H1 (cell line): ENCODE measurements around the gene SWI5. TPM values are rescaled to one million over a fixed set of nuclear protein-coding genes. Genes with fewer than 3 reads are reported as not detected.
A peak's percentile ranks its signal among the peaks of the same experiment; 100 is the strongest.

Experiments
- CTCF ChIA-PET: fragments of 300-600 bp; sonication (Branson Sonifier 250); formaldehyde crosslinking; loops from one replicate; lab custom pipeline; 2021; ENCODE audit not compliant: partially characterized antibody; lab: Charles Lee
- POLR2A ChIA-PET: fragments of 300-600 bp; sonication (Branson Sonifier 250); formaldehyde crosslinking; loops from one replicate; lab custom pipeline; 2021; ENCODE audit warnings: inconsistent platforms; ENCODE audit not compliant: partially characterized antibody; lab: Charles Lee
- DNase-seq, 2 experiments: peaks; one replicate each; pipeline versions ENCODE4 v3.0.0 to v3.0.0-alpha.2; 2010 to 2022; ENCODE audit warnings: low spot score in 2 of 2, low read depth in 1 of 2, mixed read lengths in 1 of 2
- FAIRE-seq: peaks from 2 replicates; lab custom pipeline; 2011; peaks lifted over from hg19 to GRCh38; lab: Jason Lieb, UNC
- H2AFZ ChIP-seq: 2 replicates; pipeline ENCODE4 v1.8.1; 2012; ENCODE audit warnings: low read length, inconsistent platforms
- H2AK5ac ChIP-seq: 2 replicates; pipeline ENCODE4 v1.6.1; 2013; ENCODE audit warnings: low read depth, low read length
- H2BK120ac ChIP-seq: replicated peaks from 2 replicates; pipeline ENCODE3; 2013; ENCODE audit warnings: low read depth, low read length, inconsistent platforms
- H2BK12ac ChIP-seq: 2 replicates; pipeline ENCODE4 v1.6.1; 2013; ENCODE audit warnings: low read depth, low read length
- H2BK15ac ChIP-seq: 2 replicates; pipeline ENCODE4 v1.6.1; 2013; ENCODE audit warnings: low read length
- H2BK20ac ChIP-seq: 2 replicates; pipeline ENCODE4 v1.6.1; 2013; ENCODE audit warnings: low read length
- H2BK5ac ChIP-seq: 2 replicates; pipeline ENCODE4 v1.6.1; 2013; ENCODE audit warnings: low read depth, low read length
- H3K14ac ChIP-seq: 2 replicates; pipeline ENCODE4 v1.6.1; 2013; ENCODE audit warnings: inconsistent platforms; ENCODE audit not compliant: insufficient read length
- H3K18ac ChIP-seq: 2 replicates; pipeline ENCODE4 v1.6.1; 2013; ENCODE audit warnings: low read length; ENCODE audit errors: extremely low read depth
- H3K23ac ChIP-seq: 2 replicates; pipeline ENCODE4 v1.6.1; 2013; ENCODE audit warnings: inconsistent platforms; ENCODE audit not compliant: insufficient read length
- H3K23me2 ChIP-seq: 2 replicates; pipeline ENCODE4 v1.6.1; 2013; ENCODE audit warnings: low read depth, low read length
- H3K27ac ChIP-seq: 2 replicates; pipeline ENCODE4 v1.6.1; 2011; ENCODE audit warnings: low read depth, low read length, inconsistent platforms
- H3K27me3 ChIP-seq, 4 experiments: replicated peaks in 1 of 4; 1 replicate in 1 of 4; 2 replicates in 3 of 4; pipeline versions ENCODE4 v1.6.1 to v1.8.1; 2011 to 2013; ENCODE audit warnings: low read length in 3 of 4, mild to moderate bottlenecking in 3 of 4, inconsistent platforms in 2 of 4, mixed read lengths in 2 of 4, moderate library complexity in 1 of 4; ENCODE audit not compliant: control insufficient read depth in 3 of 4, insufficient read depth in 3 of 4; ENCODE audit errors: extremely low read depth in 1 of 4
- H3K36me3 ChIP-seq, 4 experiments: 2 replicates each; pipeline versions ENCODE4 v1.6.1 to v1.8.1; 2011 to 2013; ENCODE audit warnings: mild to moderate bottlenecking in 4 of 4, low read length in 3 of 4, moderate library complexity in 2 of 4, control low read depth in 1 of 4, inconsistent platforms in 1 of 4; ENCODE audit not compliant: insufficient read depth in 4 of 4, control insufficient read depth in 2 of 4
- H3K4ac ChIP-seq: replicated peaks from 2 replicates; pipeline ENCODE3; 2013; ENCODE audit warnings: low read length, low read depth, mixed read lengths, inconsistent platforms; ENCODE audit not compliant: insufficient read length
- H3K4me1 ChIP-seq, 4 experiments: replicated peaks in 1 of 4; 1 replicate in 1 of 4; 2 replicates in 3 of 4; pipeline versions ENCODE4 v1.6.1 to v1.8.1; 2011 to 2013; ENCODE audit warnings: low read length in 3 of 4, inconsistent platforms in 2 of 4, mixed read lengths in 1 of 4; ENCODE audit not compliant: insufficient read depth in 4 of 4, control insufficient read depth in 3 of 4
- H3K4me2 ChIP-seq, 2 experiments: 2 replicates each; pipeline versions ENCODE4 v1.6.1 to v1.8.1; 2011 to 2013; ENCODE audit warnings: low read depth in 2 of 2, low read length in 2 of 2, control low read depth in 1 of 2, inconsistent platforms in 1 of 2, mild to moderate bottlenecking in 1 of 2; ENCODE audit not compliant: insufficient read depth in 1 of 2
- H3K4me3 ChIP-seq, 4 experiments: fragments of 200-600, 300-600 bp in 1 of 4; sonication (generic), shearing (Covaris generic), sonication (Bioruptor Twin) in 1 of 4; 2 replicates each; pipeline versions ENCODE4 v1.5.1 to v1.8.1; 2011 to 2016; ENCODE audit warnings: low read length in 4 of 4, low read depth in 3 of 4, control low read depth in 2 of 4, inconsistent platforms in 2 of 4, mild to moderate bottlenecking in 2 of 4, mixed read lengths in 1 of 4, moderate library complexity in 1 of 4; ENCODE audit not compliant: insufficient read depth in 2 of 4; ENCODE audit errors: extremely low read depth in 1 of 4
- H3K56ac ChIP-seq: replicated peaks from 2 replicates; pipeline ENCODE3; 2013; ENCODE audit warnings: low read depth, mild to moderate bottlenecking, mixed read lengths, low read length, inconsistent platforms; ENCODE audit not compliant: insufficient read length
- H3K79me1 ChIP-seq: 2 replicates; pipeline ENCODE4 v1.6.1; 2013; ENCODE audit warnings: low read depth, low read length, control low read depth
- H3K79me2 ChIP-seq, 2 experiments: 2 replicates each; pipeline versions ENCODE4 v1.6.1 to v1.8.1; 2012 to 2013; ENCODE audit warnings: low read length in 2 of 2, mild to moderate bottlenecking in 2 of 2, inconsistent platforms in 1 of 2; ENCODE audit not compliant: insufficient read depth in 2 of 2, control insufficient read depth in 1 of 2
- H3K9ac ChIP-seq, 4 experiments: replicated peaks in 1 of 4; 1 replicate in 1 of 4; 2 replicates in 3 of 4; pipeline versions ENCODE4 v1.6.1 to v1.8.1; 2011 to 2013; ENCODE audit warnings: low read depth in 3 of 4, low read length in 3 of 4, control low read depth in 2 of 4, mild to moderate bottlenecking in 2 of 4, moderate library complexity in 2 of 4, inconsistent platforms in 1 of 4; ENCODE audit errors: extremely low read depth in 1 of 4
- H3K9me3 ChIP-seq, 2 experiments: 2 replicates each; pipeline versions ENCODE4 v1.6.1 to v1.8.1; 2012 to 2013; ENCODE audit warnings: mild to moderate bottlenecking in 2 of 2, moderate library complexity in 2 of 2, control low read depth in 1 of 2, inconsistent platforms in 1 of 2, low read depth in 1 of 2, low read length in 1 of 2, mixed read lengths in 1 of 2; ENCODE audit not compliant: insufficient read depth in 2 of 2
- H4K20me1 ChIP-seq, 2 experiments: replicated peaks in 1 of 2; 2 replicates each; pipeline versions ENCODE3 to v1.8.1; 2011 to 2013; ENCODE audit warnings: inconsistent platforms in 2 of 2, low read length in 2 of 2, mild to moderate bottlenecking in 1 of 2; ENCODE audit not compliant: insufficient read depth in 2 of 2, control insufficient read depth in 1 of 2
- H4K5ac ChIP-seq: 2 replicates; pipeline ENCODE4 v1.6.1; 2013; ENCODE audit warnings: low read length, low read depth, mixed read lengths, inconsistent platforms; ENCODE audit not compliant: insufficient read length
- H4K8ac ChIP-seq: 2 replicates; pipeline ENCODE4 v1.8.0; 2013; ENCODE audit warnings: mild to moderate bottlenecking, moderate library complexity, low read length, inconsistent platforms; ENCODE audit not compliant: insufficient read depth; ENCODE audit errors: extremely low read depth
- H4K91ac ChIP-seq: replicated peaks from 2 replicates; pipeline ENCODE3; 2013; ENCODE audit warnings: low read length, mixed read lengths, inconsistent platforms; ENCODE audit not compliant: insufficient read length
- CTBP2 ChIP-seq: IDR thresholded peaks from 2 replicates; pipeline ENCODE4 v1.7.0; 2011; ENCODE audit warnings: borderline replicate concordance, mild to moderate bottlenecking, moderate library complexity, mixed read lengths, low read length; ENCODE audit not compliant: insufficient read depth, insufficient read length
- HDAC6 ChIP-seq: IDR thresholded peaks from one replicate; pipeline ENCODE4 v1.7.1; 2012; ENCODE audit warnings: low read depth, mild to moderate bottlenecking, inconsistent platforms, low read length, moderate library complexity
- SP1 ChIP-seq: IDR thresholded peaks from 2 replicates; pipeline ENCODE4 v1.6.1; 2011; ENCODE audit warnings: low read depth, low read length
- WGBS, 2 experiments: shearing (Covaris generic) in 1 of 2; methylation state at CpG; one replicate each; pipeline versions ENCODE4 v1.1.6 to v1.1.7; 2013 to 2015; ENCODE audit warnings: low lambda C conversion rate in 2 of 2, mixed read lengths in 2 of 2, inconsistent platforms in 1 of 2, low coverage in 1 of 2, missing lambda C conversion rate in 1 of 2; ENCODE audit not compliant: insufficient replicate concordance in 2 of 2, insufficient coverage in 1 of 2, insufficient read length in 1 of 2; ENCODE audit errors: extremely low coverage in 1 of 2, missing lambda C conversion rate in 1 of 2; 5-methylcytosine and 5-hydroxymethylcytosine counted together
- polyA plus RNA-seq, 7 experiments: library from polyadenylated mRNA; depleted of rRNA in 3 of 7; stranded (reverse) in 5 of 7; unstranded in 2 of 7; fragments of >200 nt in 5 of 7; fragments of 200-250 nt in 2 of 7; gene quantifications; 1 replicate in 5 of 7; 2 replicates in 1 of 7; 4 replicates in 1 of 7; pipeline versions ENCODE4 v1.2.1 to v1.2.3, GENCODE V29; 2011 to 2013; ENCODE audit warnings: missing spikeins in 2 of 7, mixed read lengths in 2 of 7
- total RNA-seq: library from RNA; stranded (reverse); fragmentation: NEBNext Ultra II Directional; extraction: Animal tissue kit (Norgen Biotek cat#: 25700); gene quantifications from 2 replicates; pipeline ENCODE4 v1.2.1, GENCODE V29; 2021
- TF ChIP-seq, protein P1 (sequence below): IDR thresholded peaks from 2 replicates; pipeline ENCODE4 v1.6.1; 2011; ENCODE audit warnings: low read length, improper control_type of control experiment

Gene SWI5
- total and polyA plus RNA-seq, 2 of the 8 experiments (the other 6 are each of a cell fraction or from before 2014, with no cell fraction given), result 29.0 to 59.5 TPM

DNA sequence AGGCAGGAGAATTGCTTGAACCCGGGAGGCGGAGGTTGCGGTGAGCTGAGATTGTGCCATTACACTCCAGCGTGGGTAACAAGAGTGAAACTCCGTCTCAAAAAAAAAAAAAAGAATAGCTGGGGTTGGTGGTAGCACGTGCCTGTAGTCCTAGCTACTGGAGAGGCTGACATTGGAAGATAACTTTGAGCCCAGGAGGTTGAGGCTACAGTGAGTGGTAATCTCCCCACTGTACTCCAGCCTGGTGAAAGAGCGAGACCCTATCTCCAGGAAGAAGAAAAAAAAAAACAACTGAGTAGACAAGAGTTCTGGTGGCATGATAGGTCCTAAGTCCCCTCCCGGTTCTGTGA lies 26.5 kb upstream of the SWI5 start:
- H3K14ac ChIP-seq, result no peak overlapping the region
- no peak overlapping the region for H3K4ac ChIP-seq
- no peak overlapping the region for H3K18ac ChIP-seq
- FAIRE-seq (no peak), DNase-seq (no peak)
- 83% methylated on average over 8 of the region's 8 CpGs; no CpG with 5 or more reads in 1 of the 2 experiments for WGBS, 2 experiments
- H3K4me1 ChIP-seq, result peaks cover 7 to 14% (median 10%) of the 10 kb centered on the region in 4 experiments
- no peak overlapping the region for H3K9ac ChIP-seq
- H3K9me3 ChIP-seq, result no peaks in the 10 kb centered on the region
- POLR2A ChIA-PET, result interaction anchor here (0.9 to 2.4 kb wide), 7 partner anchors 9 to 89 kb away, joined by 3 to 10 read pairs (median 4); partner anchors contain the start of gene BBLN
- peaks cover 11% of the 10 kb centered on the region for H3K23me2 ChIP-seq
- no peak overlapping the region for H3K23ac ChIP-seq
- no peak overlapping the region for H2BK12ac ChIP-seq
- no peak overlapping the region for H2AFZ ChIP-seq
- no peak overlapping the region for H2BK20ac ChIP-seq
- H3K79me2 ChIP-seq, result peaks cover 0 to 7% of the 10 kb centered on the region in 2 experiments; a peak in 1 of 4 replicates
- peaks cover 8% of the 10 kb centered on the region for H3K79me1 ChIP-seq
- H4K20me1 ChIP-seq, result peaks cover 6 to 19% of the 10 kb centered on the region in 2 experiments
- H2BK120ac ChIP-seq, result no peak overlapping the region
- no peak overlapping the region for H3K56ac ChIP-seq
- no peak overlapping the region for H2BK15ac ChIP-seq
- H3K4me3 ChIP-seq, result peak overlapping the region in 2 of 4 experiments; percentile 50 to 83; a peak in 3 of 8 replicates
- H4K5ac ChIP-seq, result no peak overlapping the region
- H3K36me3 ChIP-seq, result peaks cover 0 to 3% (median 0%) of the 10 kb centered on the region in 4 experiments; a peak in 2 of 8 replicates
- H3K4me2 ChIP-seq, result peak overlapping the region; percentile 56 to 85
- H2BK5ac ChIP-seq, result no peak overlapping the region
- H3K27ac ChIP-seq, result no peak overlapping the region
- CTCF ChIA-PET, result interaction anchor here (1.3 to 2.2 kb wide), 2 partner anchors 10 to 11 kb away, joined by 3 to 13 read pairs; no protein-coding TSS in a partner anchor
- H2AK5ac ChIP-seq, result no peak overlapping the region
- no peak overlapping the region; the same call in 1 of the 2 replicates for H4K8ac ChIP-seq
- H4K91ac ChIP-seq, result no peak overlapping the region
- no peaks in the 10 kb centered on the region; a peak in 1 of 7 replicates for H3K27me3 ChIP-seq
- TF ChIP-seq, protein P1, sequence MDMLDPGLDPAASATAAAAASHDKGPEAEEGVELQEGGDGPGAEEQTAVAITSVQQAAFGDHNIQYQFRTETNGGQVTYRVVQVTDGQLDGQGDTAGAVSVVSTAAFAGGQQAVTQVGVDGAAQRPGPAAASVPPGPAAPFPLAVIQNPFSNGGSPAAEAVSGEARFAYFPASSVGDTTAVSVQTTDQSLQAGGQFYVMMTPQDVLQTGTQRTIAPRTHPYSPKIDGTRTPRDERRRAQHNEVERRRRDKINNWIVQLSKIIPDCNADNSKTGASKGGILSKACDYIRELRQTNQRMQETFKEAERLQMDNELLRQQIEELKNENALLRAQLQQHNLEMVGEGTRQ, result no peak
- TF ChIP-seq HDAC6 (no peak), SP1 (no peak), CTBP2 (no peak)
